ENCODE measurements around the gene GPX2.

GPX2 gene

DNA sequence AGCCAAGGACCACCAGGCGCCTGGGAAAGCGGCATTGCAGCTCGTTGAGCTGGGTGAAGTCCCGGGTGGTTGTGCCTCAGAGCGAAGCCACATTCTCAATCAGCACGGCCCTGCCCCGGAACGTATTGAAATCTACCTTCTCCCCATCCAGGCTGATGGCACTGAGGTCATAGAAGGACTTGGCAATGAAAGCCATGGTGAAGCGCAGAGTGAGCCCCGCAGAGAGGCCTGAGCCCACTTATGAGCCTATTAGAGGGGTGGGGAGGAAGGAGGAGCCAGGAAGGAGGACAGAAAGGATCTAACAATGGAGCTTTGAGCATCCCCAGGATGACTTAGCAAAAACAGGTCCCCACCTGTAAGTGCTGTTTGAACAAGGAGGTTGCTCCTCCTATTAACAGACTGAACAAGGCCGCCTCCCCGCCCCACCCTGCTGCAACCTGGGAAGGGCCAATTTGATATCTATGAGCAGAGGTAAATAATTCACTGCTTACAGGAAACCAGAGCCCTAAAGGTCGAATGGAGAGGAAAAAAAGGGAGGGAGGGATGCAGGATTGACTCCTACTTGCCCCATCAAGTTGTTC, at the start of gene GPX2:
GPX2 (minus strand) TSS at position 215 of the 581 bp plus-strand sequence; CDS start at position 196, 19 bp downstream.
- no peak for DNase-seq

DNA sequence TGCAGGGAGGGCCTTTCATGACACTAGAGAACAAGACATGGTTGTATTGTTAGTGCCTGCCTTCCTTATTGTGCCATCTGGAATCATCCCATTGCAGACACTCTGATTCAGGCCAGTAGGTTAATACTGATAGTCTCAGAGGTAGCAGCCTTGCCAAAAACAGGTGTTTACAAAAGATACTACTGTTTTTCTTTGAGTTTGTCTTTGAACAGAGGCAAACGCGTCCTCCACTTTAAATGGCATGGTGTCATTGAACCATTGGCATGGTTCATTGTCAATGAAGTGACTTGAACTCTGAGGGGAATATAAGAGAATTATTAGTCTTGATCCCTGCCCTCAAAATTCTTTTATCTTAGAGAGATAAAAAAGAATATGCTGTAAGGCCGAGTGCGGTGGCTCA, 48.4 kb upstream of the GPX2 start:
- no peak for DNase-seq

DNA sequence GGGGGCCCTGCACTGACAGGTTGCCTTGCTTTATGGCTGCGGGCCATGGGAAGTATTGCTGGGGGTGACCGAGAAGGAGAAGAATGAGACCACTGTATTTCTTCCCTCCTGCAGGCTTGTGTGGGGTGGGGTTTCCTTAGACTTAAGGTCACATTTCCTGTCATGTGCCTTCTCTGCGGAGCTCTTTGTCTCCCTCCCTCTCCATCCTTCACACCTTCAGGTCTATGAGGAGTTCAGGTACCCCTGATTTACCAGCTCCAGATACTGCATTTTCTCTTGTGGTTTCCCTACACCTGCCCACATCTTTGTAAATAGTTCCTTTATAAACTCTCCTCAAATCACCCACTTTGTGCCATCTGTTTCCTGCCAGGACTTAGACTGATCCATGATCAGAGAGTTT, 47.8 kb upstream of the GPX2 start:
- peak; percentile 50 for DNase-seq

DNA sequence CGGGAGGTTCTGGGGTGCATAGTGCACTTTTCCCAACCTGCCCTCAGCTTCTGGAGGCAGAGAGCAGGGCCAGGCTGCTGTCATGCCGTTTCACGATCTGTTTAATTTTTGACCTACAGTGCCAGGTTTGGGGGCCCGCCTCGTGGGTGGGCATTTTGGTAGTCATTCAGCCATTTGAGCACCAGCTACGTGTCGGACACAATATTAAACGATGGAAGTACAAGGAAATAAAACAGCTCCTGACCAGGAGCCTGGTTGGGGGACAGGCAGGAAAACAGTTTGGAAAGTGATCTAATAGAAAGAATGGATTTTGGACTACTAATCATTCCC, 44.9 kb upstream of the GPX2 start:
- DNase-seq, result no peak

DNA sequence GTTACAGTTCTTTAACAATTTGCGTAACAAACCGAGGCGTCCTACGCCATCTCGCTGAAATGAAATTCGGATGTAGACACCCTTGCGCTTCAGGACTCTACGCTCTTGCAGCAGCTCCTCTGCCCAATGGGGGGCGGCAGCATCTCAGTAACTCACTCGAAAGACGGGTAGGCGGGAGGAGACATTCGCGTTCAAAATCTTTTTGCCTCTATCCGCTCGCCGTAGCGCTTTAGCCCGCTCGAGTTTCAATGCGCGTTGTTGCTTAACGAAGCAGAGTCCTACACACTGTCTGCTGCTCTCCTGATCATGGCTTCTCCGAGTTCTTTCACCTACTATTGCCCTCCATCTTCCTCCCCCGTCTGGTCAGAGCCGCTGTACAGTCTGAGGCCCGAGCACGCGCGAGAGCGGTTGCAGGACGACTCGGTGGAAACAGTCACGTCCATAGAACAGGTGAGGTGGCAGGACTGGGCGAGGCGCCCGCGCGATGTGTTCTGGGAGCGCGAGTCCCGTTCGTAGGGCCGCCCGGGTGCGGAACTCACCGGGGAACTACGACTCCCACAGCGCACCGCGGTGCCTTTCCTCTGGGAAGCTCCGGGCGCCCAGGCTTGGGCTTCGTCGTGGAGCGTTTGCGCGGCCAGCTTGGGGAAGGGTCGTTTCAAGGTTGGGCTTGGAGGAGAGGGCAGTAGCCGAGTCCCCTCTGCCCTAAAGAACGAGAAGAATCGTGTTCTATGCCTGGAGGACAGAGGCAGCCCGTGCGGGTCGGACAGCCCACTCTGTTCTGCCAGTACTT, 44.3 kb upstream of the GPX2 start, which contains the start of gene FNTB:
FNTB (plus strand) TSS at position 248 of the 790 bp plus-strand sequence; CDS start at position 307, 59 bp downstream.
- peak; percentile 92 for DNase-seq

DNA sequence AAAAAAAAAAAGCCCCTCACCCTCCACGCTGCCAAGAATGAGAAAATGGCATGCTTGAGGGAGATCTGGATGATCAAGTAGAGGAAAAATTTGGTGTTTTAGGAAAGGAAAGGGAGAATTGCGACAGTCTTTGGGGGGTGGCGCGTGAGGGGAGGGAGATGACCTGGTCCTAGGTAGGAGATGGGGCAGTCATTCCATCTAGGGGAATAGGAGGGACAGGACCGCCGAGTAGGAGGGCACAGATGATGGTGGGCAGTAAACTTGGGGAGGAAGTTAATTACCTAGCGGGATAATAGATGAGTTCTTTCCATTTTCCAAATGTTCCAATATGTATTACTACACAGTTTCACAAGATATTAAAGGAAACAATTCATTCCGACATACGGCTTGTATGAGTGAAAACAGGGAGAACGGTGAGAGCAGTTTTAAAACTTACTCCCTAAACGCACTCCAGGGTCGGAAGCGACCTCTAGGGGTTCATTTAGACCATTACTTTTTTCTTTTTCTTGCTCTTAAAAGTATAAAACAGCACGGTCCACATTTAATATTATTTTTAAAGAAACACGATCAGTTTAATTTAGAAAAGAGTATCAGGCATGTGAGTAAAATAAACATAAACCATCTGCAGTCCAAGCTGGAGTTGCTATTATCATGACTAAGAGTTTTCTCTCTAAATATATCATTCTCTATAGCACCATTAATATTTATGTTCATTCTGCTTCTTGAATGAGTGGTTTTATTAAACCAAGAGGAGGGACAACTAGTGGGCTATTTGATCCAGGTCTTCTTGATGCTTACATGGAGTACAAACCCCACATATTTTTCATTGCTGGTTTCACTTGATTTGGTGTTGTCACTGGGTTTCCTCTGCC, 41.1 kb upstream of the GPX2 start:
- DNase-seq, result peak; percentile 59

DNA sequence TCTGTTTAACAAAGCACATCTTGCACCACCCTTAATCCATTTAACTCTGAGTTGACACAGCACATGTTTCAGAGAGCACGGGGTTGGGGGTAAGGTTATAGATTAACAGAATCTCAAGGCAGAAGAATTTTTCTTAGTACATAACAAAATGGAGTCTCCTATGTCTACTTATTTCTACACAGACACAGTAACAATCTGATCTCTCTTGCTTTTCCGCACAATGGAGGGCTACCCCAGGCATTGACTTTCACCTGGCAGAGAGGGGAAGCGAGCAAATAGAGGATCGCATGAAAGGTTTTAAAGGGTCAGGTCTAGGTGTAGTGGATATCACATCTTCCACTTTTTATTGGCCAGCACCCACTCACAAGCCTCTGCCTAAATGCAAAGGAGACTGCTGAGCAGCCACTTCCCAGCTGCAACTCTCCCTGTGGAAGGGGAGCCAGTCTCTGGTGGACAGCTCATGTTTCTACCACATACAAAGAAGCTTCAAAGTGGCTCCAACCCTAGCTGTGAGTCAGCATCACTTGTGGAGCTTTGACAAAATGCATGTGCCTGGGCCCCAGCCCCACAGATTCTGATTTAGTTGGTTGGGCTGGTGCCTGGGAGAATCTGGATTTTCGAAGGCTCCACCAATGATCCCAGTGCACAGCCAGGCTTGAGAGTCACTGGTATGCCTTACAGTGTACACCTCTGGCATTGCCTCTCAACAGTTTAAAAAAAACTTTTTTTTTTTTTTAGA, 37.0 kb upstream of the GPX2 start:
- DNase-seq, result no peak

DNA sequence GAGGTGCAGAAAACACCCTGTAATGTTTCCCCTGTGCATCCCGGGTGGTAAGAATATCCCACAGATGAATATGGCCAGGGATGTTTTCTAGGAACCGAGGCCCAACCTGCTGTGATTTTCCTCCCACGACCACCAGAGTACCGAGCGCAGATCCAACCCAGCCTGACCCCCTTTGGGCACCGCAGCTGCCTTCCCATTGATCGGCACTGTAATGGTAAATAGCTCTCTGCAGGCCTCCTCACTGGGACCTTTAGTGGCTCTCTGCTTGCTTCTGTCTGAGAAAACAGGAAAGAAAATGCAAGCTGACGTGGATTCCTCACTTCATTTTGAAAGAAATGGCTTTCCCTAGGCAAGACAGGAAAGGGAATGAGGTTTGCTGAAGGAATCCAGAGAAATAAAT, 32.0 kb upstream of the GPX2 start:
- no peak for DNase-seq

DNA sequence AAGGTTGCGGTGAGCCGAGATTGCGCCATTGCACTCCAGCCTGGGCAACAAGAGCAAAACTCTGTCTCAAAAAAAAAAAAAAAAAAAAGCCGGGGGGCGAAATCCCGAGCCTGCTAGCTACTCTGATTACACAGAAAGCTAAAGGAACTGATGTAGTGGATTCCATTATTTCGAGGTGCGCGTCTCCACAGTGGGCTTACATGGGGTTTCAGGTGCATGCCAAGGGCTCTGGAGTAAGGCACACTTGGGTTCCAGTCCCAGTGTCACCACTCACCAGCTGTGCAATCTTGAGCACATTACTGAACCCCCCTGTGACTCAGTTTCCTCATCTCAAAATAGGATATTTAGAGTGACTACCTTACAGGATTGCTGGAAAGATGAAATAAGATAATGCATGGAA, 31.3 kb upstream of the GPX2 start:
- DNase-seq, result no peak

DNA sequence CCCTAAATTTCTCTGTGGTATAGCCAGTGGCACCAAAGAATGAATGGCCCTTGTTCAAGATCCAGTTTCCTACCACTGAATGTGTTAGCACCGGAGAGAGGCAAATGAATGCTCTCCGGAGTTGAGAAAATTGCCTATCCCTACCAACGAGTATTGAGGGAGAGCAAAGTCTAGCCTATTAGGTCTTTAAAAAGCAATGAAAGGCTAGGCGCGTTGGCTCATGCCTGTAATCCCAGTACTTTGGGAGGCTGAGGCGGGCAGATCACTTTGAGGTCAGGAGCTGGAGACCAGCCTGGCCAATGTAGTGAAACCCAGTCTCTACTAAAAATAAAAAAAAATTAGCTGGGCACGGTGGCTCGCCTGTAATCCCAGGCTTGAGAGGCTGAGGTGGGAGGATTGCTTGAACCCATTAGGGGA, 30.5 kb upstream of the GPX2 start:
- no peak for DNase-seq

DNA sequence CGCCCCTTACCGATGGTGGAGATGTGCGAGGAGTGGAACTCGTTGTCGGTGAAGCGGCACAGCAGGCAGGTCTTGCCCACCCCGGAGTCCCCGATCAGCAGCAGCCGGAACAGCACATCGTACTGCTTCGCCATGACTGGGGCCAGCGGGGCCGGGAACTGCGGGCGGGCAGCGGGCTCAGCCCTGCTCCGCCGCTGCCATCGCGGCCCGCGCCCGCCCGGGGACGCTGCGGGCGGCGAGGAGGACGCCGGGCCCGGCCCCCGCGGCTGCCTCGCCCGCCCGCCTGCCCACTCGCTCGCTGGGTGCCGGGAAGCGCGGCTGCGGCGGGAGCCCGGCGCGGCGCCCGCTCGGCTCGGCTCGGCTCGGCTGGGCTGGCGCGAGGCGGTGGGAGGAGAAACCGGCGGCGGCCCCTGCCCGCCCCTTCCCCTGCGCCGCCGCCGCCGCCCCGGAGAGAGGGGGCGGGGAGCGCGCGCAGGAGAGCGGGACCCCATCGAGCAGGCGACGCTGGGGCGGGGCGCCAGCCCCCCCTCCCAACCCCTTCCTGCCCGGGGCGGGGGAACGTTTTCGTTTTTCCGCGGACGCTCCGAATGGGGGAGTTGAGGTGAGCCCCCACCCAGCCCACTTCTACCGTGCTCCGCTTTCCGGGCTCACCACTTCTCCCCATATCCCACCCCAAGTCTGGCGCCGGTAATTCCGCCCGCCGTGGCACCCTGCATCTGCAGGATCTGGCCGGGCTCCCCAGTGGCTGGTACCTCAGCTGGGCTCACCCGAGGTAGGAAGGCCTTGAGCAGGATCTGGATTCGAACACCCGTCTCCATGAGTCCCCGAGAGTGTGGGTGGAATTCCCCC, 29.6 kb upstream of the GPX2 start, which contains the start of gene RAB15:
RAB15 (minus strand) TSS at position 394 of the 849 bp plus-strand sequence; CDS start at position 134, 260 bp downstream.
- DNase-seq, result peak; percentile 75

DNA sequence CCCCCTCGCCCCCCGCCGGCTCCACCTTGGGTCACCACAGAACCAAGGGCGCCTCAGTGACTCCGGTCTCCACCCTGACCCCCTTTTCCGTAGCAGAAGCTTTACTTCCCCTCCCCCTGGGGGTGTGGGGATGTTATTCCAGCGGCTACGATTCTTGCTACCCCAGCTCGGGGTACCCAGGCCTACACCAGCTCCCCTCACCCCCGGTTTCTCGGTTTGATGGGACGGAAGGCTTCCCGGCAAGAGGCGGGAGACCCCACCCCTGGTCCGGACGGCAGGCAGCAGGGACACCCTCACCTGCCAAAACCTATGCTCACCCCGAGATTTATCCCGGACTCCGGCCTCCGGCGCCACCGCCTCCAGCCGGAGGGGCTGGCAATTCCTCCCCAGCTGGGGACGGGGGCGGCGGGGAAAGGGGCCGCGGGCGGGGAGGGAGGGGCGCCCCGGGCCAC, 29.0 kb upstream of the GPX2 start:
- no peak for DNase-seq

DNA sequence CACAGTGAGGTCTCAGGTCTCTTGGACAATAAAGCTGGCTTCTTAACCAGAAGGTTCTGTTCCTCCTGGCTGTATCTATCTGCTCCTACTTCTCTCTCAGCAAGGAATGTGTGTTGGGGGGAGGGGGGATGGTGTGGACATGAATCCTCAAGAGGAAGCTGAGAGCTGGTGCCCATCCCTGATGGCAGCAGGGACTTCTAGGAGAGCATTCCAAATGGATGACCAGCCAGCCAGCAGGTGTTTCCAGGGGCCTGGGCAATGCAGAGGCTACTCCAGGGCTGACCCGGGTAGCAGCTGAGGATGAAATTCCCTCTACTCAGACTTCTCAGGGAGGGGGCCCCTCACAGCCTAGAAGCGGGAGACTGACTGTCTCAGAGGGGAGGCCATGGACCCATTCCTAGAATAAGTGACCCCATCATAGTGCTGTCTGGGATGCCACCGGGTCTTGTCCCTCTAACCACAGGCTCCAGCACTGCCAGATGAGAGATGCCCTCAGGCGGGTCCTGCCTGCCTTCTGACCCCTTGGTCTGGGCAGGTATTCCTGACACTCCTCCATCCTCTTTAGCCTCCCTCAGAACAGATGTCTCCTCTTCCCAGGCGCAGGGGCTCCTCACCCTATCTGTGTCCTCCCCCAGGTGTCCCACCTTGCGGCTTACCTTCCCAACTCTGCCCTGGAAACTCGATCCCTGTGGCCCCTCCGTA, 28.4 kb upstream of the GPX2 start:
- DNase-seq, result no peak

DNA sequence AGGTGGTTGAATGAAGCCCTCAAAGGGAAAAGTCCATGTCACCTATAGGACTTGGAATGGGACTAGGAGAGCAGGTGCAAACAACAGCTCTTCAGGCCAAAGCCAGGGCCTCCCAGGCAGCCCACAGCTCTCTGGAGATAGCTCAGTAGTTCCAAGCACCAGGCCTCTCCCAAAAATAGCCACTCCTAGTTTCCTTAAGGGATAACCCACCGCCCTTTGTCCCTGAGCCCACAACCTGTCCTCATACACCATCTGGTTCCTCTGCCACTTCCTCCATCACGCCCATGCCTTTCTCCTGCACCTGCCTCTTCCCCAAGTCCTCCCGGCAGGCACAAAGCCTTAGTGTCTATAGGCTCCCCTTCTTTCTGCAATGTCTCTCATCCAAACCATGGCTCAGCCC, 27.5 kb upstream of the GPX2 start:
- no peak for DNase-seq

DNA sequence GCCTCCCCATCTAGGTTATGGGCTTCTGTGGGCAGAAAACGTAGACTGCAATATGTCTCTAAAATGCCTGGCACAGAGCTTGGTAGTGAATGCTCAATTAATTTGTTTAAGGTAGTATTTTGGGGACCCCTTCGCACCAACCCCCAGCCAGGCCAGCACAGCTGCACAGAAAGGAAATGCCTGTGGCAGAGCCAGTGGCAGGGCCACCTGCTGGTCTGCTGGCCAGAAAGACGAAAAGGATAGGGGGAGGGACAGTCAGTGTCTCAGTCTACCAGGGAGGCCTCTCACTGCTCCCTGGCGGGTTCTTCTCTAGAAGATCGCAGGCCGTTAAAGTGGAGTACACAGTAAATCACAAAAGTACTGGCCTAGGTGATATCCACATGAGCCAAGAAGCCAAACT, 26.1 kb upstream of the GPX2 start:
- no peak for DNase-seq

DNA sequence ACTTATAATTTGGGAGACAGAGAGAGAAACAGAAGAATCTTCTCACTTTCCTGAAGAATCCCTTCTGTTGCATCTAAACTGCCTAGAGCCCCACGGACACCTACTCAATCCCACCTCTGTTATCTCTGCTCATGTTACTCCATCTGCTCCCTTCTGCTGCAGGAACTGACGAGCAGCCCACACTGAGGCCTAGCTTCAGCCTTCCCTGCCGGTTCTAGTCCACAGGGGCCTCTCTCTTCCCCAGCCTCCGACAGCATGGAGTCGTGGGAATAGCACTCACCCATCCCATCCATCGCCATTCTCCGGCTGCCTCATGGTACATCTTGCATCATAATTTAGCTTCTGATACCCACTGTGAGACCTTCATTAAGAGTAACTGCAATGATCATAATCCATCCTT, 25.6 kb upstream of the GPX2 start:
- no peak for DNase-seq

DNA sequence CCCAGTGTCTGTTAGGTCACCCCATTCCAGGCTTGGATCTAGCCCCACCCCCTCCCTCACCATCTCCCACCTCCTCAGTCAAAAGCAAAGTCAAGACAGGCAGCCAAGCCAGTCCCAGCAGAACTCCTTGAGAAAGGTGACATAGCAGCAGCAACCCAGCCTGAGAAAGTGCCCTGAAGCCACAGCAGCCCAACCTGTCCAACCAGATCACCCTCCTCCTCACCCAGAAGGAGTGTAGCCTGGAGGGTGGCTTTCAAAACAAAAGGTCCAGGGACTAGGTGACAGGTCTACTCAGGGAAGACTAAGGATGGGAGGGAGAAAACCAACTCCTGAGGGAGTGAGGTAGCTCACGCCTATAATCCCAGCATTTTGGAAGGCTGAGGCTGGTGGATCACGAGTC, 24.4 kb upstream of the GPX2 start:
- DNase-seq, result no peak

DNA sequence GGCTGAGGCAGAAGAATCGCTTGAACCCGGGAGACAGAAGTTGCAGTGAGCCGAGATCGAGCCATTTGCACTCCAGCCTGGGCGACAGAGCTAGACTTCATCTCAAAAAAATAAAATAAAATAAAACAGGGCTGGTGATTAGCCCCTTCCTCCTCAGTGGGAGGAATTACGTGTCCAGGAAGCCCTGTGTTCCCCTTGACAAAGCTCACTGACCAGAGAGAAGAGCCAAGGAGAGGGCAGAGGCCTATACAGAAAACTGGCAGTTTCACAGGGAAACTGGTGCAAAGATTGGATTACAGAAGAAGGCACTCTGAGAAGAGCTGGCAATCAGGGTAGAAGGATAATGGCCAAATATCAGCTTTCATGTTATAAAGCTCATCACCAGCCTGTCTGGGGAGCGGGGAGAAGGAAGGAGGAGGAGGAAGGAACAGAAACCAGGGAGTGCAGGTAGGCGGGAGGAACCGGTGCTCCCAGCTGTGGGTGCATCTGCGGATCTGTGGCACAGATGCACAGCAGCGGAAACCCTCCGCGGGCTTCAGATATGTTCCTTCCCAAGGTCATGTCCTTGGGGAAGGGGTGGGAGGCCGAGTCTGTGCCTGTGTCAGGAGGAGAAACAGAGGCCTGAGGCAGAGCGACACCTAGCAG, 22.9 kb upstream of the GPX2 start:
- DNase-seq, result no peak

DNA sequence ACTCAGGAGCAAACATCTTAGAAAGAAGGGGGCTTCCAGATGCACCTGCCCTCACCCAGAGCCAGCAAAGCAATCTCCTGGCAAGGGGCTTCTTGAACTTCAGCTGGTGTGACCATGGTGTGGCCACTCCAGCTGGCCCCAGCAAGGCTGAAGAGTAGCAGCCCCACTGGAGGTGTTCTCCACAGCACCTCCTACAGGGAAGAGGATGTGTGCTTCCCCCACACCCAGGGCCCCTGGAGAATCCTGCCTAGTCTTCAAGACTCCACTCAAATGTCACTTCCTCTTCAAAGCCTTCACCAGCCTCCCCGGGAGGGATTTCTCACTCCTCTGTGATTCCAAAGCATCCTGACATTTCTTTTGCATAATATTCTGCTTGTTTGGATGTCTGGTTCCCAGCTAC, 21.1 kb upstream of the GPX2 start:
- no peak for DNase-seq

DNA sequence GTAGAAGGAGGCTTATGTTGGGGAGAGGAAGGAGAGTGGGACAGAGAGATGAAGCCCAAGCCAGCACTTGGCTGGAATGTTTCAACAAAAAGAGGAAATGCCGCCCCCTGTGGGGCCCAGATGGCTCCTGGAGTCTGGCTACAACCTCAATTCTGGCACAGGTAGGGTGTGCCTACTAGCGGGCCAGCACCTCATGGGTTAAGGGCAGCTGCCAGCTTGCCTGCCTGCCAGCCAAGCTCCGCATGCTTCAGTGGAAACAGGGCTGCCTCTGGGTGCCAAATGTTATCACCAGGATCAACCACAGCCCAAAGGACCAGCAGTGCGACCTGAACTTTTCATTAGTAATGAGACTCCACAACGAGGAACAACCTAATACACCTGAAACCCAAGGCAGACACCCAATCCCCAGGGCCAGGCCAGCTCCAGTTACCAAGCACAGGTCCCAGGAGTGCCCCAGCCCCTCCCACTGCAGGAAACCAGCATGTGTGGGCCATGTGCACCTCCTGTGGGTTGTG, 18.3 kb upstream of the GPX2 start:
- DNase-seq, result no peak

All from CD4-positive, alpha-beta T cell treated with Interleukin-17A for 4 hours (primary cell).